GM19025 (cell line): Measurements from ENCODE around the gene ACTN4.

ENCODE experiments used
- ATAC-seq: cut with Tn5 transposase; IDR thresholded peaks from one replicate; pipeline ENCODE4 v1.9.1; 2021; ENCODE audit warnings: mild to moderate bottlenecking, low read depth, moderate library complexity; ENCODE audit not compliant: unreplicated experiment

The ACTN4 gene

GRCh38 chr19:38676023-38676877 lies 28.8 kb downstream of the ACTN4 start:
- ATAC-seq, result no peak

GRCh38 chr19:38676878-38677646 lies 29.6 kb downstream of the ACTN4 start:
- no peak for ATAC-seq

GRCh38 chr19:38678217-38678890 lies 30.9 kb downstream of the ACTN4 start:
- ATAC-seq, result no peak

- no peak for ATAC-seq
Observed at GRCh38 chr19:38678891-38679494, 31.5 kb downstream of the ACTN4 start.

- no peak for ATAC-seq
Observed at GRCh38 chr19:38679839-38680238, 32.4 kb downstream of the ACTN4 start.

GRCh38 chr19:38682195-38682867 lies 34.9 kb downstream of the ACTN4 start:
- no peak for ATAC-seq

- ATAC-seq, result no peak
Observed at GRCh38 chr19:38682872-38683392, 35.5 kb downstream of the ACTN4 start.

GRCh38 chr19:38683393-38684077 lies 36.1 kb downstream of the ACTN4 start:
- ATAC-seq, result no peak

GRCh38 chr19:38684078-38684861 lies 36.8 kb downstream of the ACTN4 start:
- ATAC-seq, result no peak

- no peak for ATAC-seq
Observed at GRCh38 chr19:38684862-38685665, 37.6 kb downstream of the ACTN4 start.

- ATAC-seq, result no peak
Observed at GRCh38 chr19:38685666-38686529, 38.4 kb downstream of the ACTN4 start.

GRCh38 chr19:38686530-38686888 lies 39.1 kb downstream of the ACTN4 start:
- no peak for ATAC-seq

- no peak for ATAC-seq
Observed at GRCh38 chr19:38687837-38688378, 40.5 kb downstream of the ACTN4 start.

- no peak for ATAC-seq
Observed at GRCh38 chr19:38690146-38690545, 42.7 kb downstream of the ACTN4 start.

- ATAC-seq, result no peak
Observed at GRCh38 chr19:38690832-38691231, 43.4 kb downstream of the ACTN4 start.

GRCh38 chr19:38691938-38692457 lies 44.5 kb downstream of the ACTN4 start:
- no peak for ATAC-seq
